Skeletal muscle satellite cell (primary cell): ENCODE measurements around the gene KLHDC7A.

ENCODE experiments used
- H3K27me3 ChIP-seq: 2 replicates; pipeline ENCODE4 v1.7.0; 2013; ENCODE audit warnings: low read length; ENCODE audit not compliant: control insufficient read depth, insufficient read depth
- H3K36me3 ChIP-seq: 2 replicates; pipeline ENCODE4 v1.7.0; 2013; ENCODE audit warnings: mild to moderate bottlenecking, control low read depth, low read length; ENCODE audit not compliant: insufficient read depth
- H3K4me1 ChIP-seq: 2 replicates; pipeline ENCODE4 v1.7.0; 2013; ENCODE audit warnings: low read length; ENCODE audit not compliant: control insufficient read depth, insufficient read depth
- H3K4me2 ChIP-seq: 2 replicates; pipeline ENCODE4 v1.7.0; 2013; ENCODE audit warnings: mild to moderate bottlenecking, low read length
- H3K4me3 ChIP-seq: 2 replicates; pipeline ENCODE4 v1.7.0; 2013; ENCODE audit warnings: low read length
- H3K9ac ChIP-seq: 2 replicates; pipeline ENCODE4 v1.7.0; 2013; ENCODE audit warnings: mild to moderate bottlenecking, low read depth, low read length, moderate library complexity
- H3K9me3 ChIP-seq: replicated peaks from 2 replicates; pipeline ENCODE4 v1.7.0; 2013; ENCODE audit warnings: mild to moderate bottlenecking, control low read depth, low read length

The KLHDC7A gene

DNA sequence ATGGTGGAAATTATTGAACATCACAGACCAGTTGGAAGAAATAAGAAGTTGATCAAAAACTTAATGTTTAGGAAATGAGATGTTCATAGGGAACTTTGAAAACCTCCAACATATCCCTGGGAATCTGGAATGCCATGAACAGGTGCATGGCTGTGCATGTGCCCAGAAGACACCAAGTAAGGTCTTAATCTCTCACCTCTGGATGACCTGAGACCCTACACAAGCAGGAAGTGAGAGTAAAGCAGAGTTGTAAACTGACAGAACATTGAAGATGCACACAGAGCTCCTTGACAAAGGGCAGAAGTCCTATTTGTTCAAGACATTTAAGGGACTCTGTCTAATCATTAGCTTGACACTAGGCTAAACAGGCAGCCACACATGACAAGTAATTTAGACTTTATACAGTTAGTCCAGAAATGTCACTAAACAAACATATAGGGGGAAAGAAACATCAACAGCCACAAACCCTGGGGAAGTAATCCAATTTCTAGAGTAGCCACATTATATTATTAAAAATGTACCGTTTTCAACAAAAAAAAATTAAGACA lies 34.5 kb downstream of the KLHDC7A start:
- H3K4me1 ChIP-seq = no peaks in the 10 kb centered on the region
- no peaks in the 10 kb centered on the region for H3K27me3 ChIP-seq
- no peaks in the 10 kb centered on the region for H3K9me3 ChIP-seq
- H3K36me3 ChIP-seq = no peaks in the 10 kb centered on the region
- no peak overlapping the region for H3K4me2 ChIP-seq
- no peak overlapping the region for H3K9ac ChIP-seq
- no peak overlapping the region for H3K4me3 ChIP-seq

DNA sequence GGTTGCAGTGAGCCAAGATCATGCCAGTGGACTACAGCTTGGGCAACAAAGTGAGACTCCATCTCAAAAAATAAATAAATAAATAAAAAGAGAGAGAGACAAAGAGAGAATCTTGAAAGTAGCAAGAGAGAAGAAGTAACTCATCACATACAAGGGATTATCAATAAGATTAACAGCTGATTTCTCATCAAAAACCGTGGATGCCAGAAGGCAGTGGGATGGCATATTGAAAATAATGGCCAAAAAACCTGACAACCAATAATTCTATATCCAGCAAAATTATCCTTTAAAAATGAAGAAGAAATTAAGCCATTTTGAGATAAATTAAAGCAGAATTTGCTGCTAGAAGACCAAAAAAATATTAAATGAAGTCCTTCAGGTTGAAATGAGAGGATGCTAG lies 35.7 kb downstream of the KLHDC7A start:
- no peaks in the 10 kb centered on the region for H3K27me3 ChIP-seq
- no peak overlapping the region for H3K4me3 ChIP-seq
- no peaks in the 10 kb centered on the region for H3K4me1 ChIP-seq
- no peaks in the 10 kb centered on the region for H3K9me3 ChIP-seq
- no peaks in the 10 kb centered on the region for H3K36me3 ChIP-seq
- H3K9ac ChIP-seq = no peak overlapping the region
- H3K4me2 ChIP-seq = no peak overlapping the region

- H3K36me3 ChIP-seq = no peaks in the 10 kb centered on the region
- no peaks in the 10 kb centered on the region for H3K27me3 ChIP-seq
- H3K4me1 ChIP-seq = no peaks in the 10 kb centered on the region
- H3K4me3 ChIP-seq = no peak overlapping the region
- H3K4me2 ChIP-seq = no peak overlapping the region
- no peaks in the 10 kb centered on the region for H3K9me3 ChIP-seq
- H3K9ac ChIP-seq = no peak overlapping the region
Measured at GRCh38 chr1:18526436-18527275, 45.9 kb downstream of the KLHDC7A start.

- H3K4me1 ChIP-seq = no peaks in the 10 kb centered on the region
- no peaks in the 10 kb centered on the region for H3K27me3 ChIP-seq
- H3K4me3 ChIP-seq = no peak overlapping the region
- H3K9me3 ChIP-seq = no peaks in the 10 kb centered on the region
- H3K9ac ChIP-seq = no peak overlapping the region
- no peak overlapping the region for H3K4me2 ChIP-seq
- H3K36me3 ChIP-seq = no peaks in the 10 kb centered on the region
Measured at GRCh38 chr1:18527514-18527913, 46.8 kb downstream of the KLHDC7A start.

- Histone ChIP-seq H3K9me3 (no peaks in the 10 kb centered on the region), H3K4me1 (no peaks in the 10 kb centered on the region), H3K4me2 (no peak overlapping the region), H3K4me3 (no peak overlapping the region), H3K9ac (no peak overlapping the region), H3K27me3 (no peaks in the 10 kb centered on the region), H3K36me3 (no peaks in the 10 kb centered on the region)
Measured at GRCh38 chr1:18527921-18528320, 47.2 kb downstream of the KLHDC7A start.

DNA sequence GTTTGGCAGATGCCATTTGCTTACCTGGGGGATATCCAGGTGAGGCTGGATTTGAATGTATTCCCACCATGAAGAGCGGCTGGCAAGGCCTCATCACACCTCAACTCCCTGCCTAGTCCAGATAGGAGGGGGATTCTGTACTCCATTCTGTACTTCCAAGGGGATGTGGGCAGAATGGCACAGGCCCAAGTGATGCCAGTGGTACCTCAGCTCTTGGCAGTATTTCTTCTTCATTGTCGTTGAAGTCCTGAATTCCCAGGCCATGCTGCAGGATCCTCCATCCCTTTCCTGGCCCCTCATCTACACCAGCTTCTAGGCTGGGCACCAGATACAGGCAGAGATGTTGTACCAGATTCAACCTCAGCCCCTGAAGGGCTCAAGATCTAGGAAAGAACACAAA lies 47.9 kb downstream of the KLHDC7A start:
- no peaks in the 10 kb centered on the region for H3K27me3 ChIP-seq
- no peak overlapping the region for H3K9ac ChIP-seq

GRCh38 chr1:18529714-18530113 lies 49.0 kb downstream of the KLHDC7A start:
- Histone ChIP-seq H3K4me3 (no peak overlapping the region), H3K9ac (no peak overlapping the region), H3K27me3 (no peaks in the 10 kb centered on the region), H3K36me3 (no peaks in the 10 kb centered on the region), H3K4me2 (no peak overlapping the region), H3K9me3 (no peaks in the 10 kb centered on the region), H3K4me1 (no peaks in the 10 kb centered on the region)

More for the DNA sequence above, 47.9 kb downstream of the KLHDC7A start:
- no peak overlapping the region for H3K4me2 ChIP-seq
- no peaks in the 10 kb centered on the region for H3K36me3 ChIP-seq
- H3K4me1 ChIP-seq = no peaks in the 10 kb centered on the region
- no peak overlapping the region for H3K4me3 ChIP-seq
- no peaks in the 10 kb centered on the region for H3K9me3 ChIP-seq

- Histone ChIP-seq H3K9ac (no peak overlapping the region), H3K36me3 (no peaks in the 10 kb centered on the region), H3K4me2 (no peak overlapping the region), H3K9me3 (no peaks in the 10 kb centered on the region), H3K4me3 (no peak overlapping the region), H3K4me1 (no peaks in the 10 kb centered on the region), H3K27me3 (no peaks in the 10 kb centered on the region)
Measured at GRCh38 chr1:18530587-18531502, 50.1 kb downstream of the KLHDC7A start.

GRCh38 chr1:18531503-18531845 lies 50.7 kb downstream of the KLHDC7A start:
- Histone ChIP-seq H3K36me3 (no peaks in the 10 kb centered on the region), H3K9me3 (no peaks in the 10 kb centered on the region), H3K27me3 (no peaks in the 10 kb centered on the region), H3K9ac (no peak overlapping the region), H3K4me2 (no peak overlapping the region), H3K4me1 (no peaks in the 10 kb centered on the region), H3K4me3 (no peak overlapping the region)

DNA sequence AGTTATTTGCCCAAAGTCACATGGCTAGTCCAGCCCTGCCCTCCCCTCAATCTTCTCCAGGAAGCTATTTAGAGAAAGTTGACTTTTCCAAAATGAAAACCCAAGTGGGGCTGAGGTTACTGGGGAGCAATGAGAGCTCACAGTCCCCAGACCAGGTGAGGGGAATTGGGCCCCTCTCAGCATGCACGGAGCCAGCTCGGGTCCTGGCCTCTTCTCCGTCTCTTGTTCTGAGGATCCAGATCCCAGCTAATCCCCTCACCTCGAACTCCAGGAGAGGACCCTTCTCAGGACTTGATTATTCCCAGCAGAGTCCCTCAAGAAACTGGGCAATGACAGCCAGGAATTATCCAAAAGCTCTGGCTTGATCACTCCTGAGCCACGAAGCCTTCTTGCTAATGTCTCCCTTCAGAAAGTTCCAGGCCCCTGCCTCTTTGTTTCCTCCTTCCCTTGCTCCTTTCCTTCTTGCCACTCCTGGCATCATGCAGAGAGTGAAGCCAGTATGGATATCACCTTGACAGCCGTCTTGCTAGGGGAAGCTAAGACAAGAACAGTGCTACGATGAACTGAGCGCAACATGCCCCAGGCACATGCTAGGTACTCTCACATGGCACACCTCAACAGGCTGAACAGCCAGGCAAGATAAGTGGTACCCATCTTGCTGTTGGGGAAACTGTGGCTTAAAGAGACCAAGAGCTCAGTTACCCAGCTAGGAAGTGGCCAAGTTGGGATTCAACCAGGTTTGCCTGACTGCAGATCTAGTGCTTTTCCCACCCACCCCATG lies 51.9 kb downstream of the KLHDC7A start:
- Histone ChIP-seq H3K36me3 (no peaks in the 10 kb centered on the region), H3K27me3 (no peaks in the 10 kb centered on the region), H3K4me3 (no peak overlapping the region), H3K9ac (no peak overlapping the region), H3K9me3 (no peaks in the 10 kb centered on the region), H3K4me1 (no peaks in the 10 kb centered on the region), H3K4me2 (no peak overlapping the region)

DNA sequence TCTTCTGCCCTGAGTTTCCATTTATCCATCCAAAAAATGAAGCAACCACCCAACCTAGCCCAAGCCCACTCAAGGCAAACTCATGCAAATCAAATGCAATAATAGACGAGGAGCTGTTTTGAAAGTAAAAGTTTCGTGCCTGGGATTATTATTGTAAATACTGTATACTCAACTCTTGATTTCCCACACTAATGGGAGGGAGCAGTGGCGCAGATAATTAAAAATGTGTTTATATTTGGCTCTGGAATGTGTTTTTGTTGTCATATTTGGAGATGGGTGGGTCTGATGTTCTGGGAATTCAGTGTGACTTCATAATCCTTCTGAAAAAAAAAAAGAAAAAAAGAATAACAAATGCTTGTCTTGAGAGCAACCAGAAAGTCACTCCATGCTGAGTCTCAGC lies 52.5 kb downstream of the KLHDC7A start:
- no peak overlapping the region for H3K4me3 ChIP-seq
- H3K9me3 ChIP-seq = no peaks in the 10 kb centered on the region
- no peak overlapping the region for H3K9ac ChIP-seq
- no peaks in the 10 kb centered on the region for H3K4me1 ChIP-seq
- no peak overlapping the region for H3K4me2 ChIP-seq
- no peaks in the 10 kb centered on the region for H3K36me3 ChIP-seq
- no peaks in the 10 kb centered on the region for H3K27me3 ChIP-seq
